SK-N-SH (cell line): ENCODE results near the gene ACTR1A. TPM values are rescaled to one million over a fixed set of nuclear protein-coding genes. Genes with fewer than 3 reads are reported as not detected.

ENCODE experiments used
- CTCF ChIA-PET: fragments of 300-600, 350-600 bp; formaldehyde crosslinking; extraction: SDS; loops from one replicate; lab custom pipeline; 2021; lab: Yijun Ruan, JAX
- POLR2A ChIA-PET: fragments of 350-600 bp; sonication (Branson Sonifier 250); formaldehyde crosslinking; extraction: SDS; loops from one replicate; lab custom pipeline; 2020; ENCODE audit warnings: antibody characterized with exemption, inconsistent platforms; lab: Yijun Ruan, JAX
- DNase-seq: peaks from one replicate; pipeline ENCODE4 v3.0.0; 2012
- H2AFZ ChIP-seq: fragments of 200-600 bp; sonication (generic); 2 replicates; pipeline ENCODE4 v1.8.1; 2016; ENCODE audit warnings: antibody characterized with exemption, mild to moderate bottlenecking, low read depth
- H3F3A ChIP-seq: fragments of 200-600 bp; sonication (generic); replicated peaks from 2 replicates; pipeline ENCODE3; 2016; ENCODE audit warnings: antibody characterized with exemption, mild to moderate bottlenecking; ENCODE audit not compliant: insufficient read depth
- H3K27ac ChIP-seq, 2 experiments: fragments of 200-500 bp in 1 of 2; fragments of 200-600 bp in 1 of 2; sonication (Bioruptor generic) in 1 of 2; sonication (generic), shearing (Covaris generic) in 1 of 2; 2 replicates each; pipeline versions ENCODE4 v1.5.1 to v1.6.1; 2014 to 2016; ENCODE audit warnings: low read depth in 2 of 2, inconsistent platforms in 1 of 2, low read length in 1 of 2, mild to moderate bottlenecking in 1 of 2, mixed read lengths in 1 of 2
- H3K27me3 ChIP-seq: fragments of 200-600 bp; sonication (generic), shearing (Covaris generic); 2 replicates; pipeline ENCODE4 v1.6.1; 2016; ENCODE audit warnings: mixed run types; ENCODE audit not compliant: insufficient read depth
- H3K36me3 ChIP-seq, 2 experiments: fragments of 200-500 bp in 1 of 2; fragments of 200-600 bp in 1 of 2; sonication (Bioruptor generic) in 1 of 2; sonication (generic) in 1 of 2; replicated peaks in 1 of 2; 2 replicates each; pipeline versions ENCODE3 to v1.5.1; 2014 to 2016; ENCODE audit warnings: low read length in 1 of 2, mild to moderate bottlenecking in 1 of 2; ENCODE audit not compliant: insufficient read depth in 2 of 2, control insufficient read depth in 1 of 2
- H3K4me1 ChIP-seq, 2 experiments: fragments of 200-500 bp in 1 of 2; fragments of 200-600 bp in 1 of 2; sonication (Bioruptor generic) in 1 of 2; sonication (generic), shearing (Covaris generic) in 1 of 2; 2 replicates each; pipeline versions ENCODE4 v1.5.1 to v1.6.1; 2014 to 2016; ENCODE audit warnings: low read depth in 1 of 2, low read length in 1 of 2, mixed run types in 1 of 2; ENCODE audit not compliant: insufficient read depth in 2 of 2, control insufficient read depth in 1 of 2
- H3K4me2 ChIP-seq: fragments of 200-600 bp; sonication (generic), shearing (Covaris generic); 2 replicates; pipeline ENCODE4 v1.6.1; 2017; ENCODE audit warnings: mixed run types
- H3K4me3 ChIP-seq, 2 experiments: fragments of 200-500 bp in 1 of 2; fragments of 200-600 bp in 1 of 2; sonication (Bioruptor generic) in 1 of 2; sonication (generic), shearing (Covaris generic) in 1 of 2; 2 replicates each; pipeline versions ENCODE4 v1.5.1 to v1.8.1; 2014 to 2016; ENCODE audit warnings: low read depth in 2 of 2, inconsistent platforms in 1 of 2, low read length in 1 of 2, mild to moderate bottlenecking in 1 of 2, mixed read lengths in 1 of 2, moderate library complexity in 1 of 2
- H3K79me2 ChIP-seq: fragments of 200-600 bp; sonication (generic); 2 replicates; pipeline ENCODE4 v1.8.1; 2017; ENCODE audit warnings: mild to moderate bottlenecking; ENCODE audit not compliant: insufficient read depth
- H3K9ac ChIP-seq: fragments of 200-600 bp; sonication (generic); 2 replicates; pipeline ENCODE4 v1.6.1; 2017; ENCODE audit warnings: mixed run types
- H3K9me2 ChIP-seq: fragments of 200-600 bp; sonication (generic); 2 replicates; pipeline ENCODE4 v1.6.1; 2017; ENCODE audit warnings: mixed run types
- H3K9me3 ChIP-seq: fragments of 200-600 bp; sonication (generic); 2 replicates; pipeline ENCODE4 v1.6.1; 2017; ENCODE audit warnings: mixed run types, mild to moderate bottlenecking, moderate library complexity
- H4K20me1 ChIP-seq: fragments of 200-600 bp; sonication (generic); 2 replicates; pipeline ENCODE4 v1.6.1; 2017; ENCODE audit warnings: mild to moderate bottlenecking, mixed run types; ENCODE audit not compliant: insufficient read depth
- EZH2phosphoT487 ChIP-seq: fragments of 200-600 bp; sonication (generic); IDR thresholded peaks from 2 replicates; pipeline ENCODE4 v1.6.1; 2017; ENCODE audit warnings: low read depth, mixed run types, mild to moderate bottlenecking, antibody characterized with exemption, moderate library complexity, borderline replicate concordance
- FOSL2 ChIP-seq: IDR thresholded peaks from 2 replicates; pipeline ENCODE4 v1.4.0; 2012; ENCODE audit warnings: low read depth, mild to moderate bottlenecking, moderate library complexity, borderline replicate concordance
- GABPA ChIP-seq: IDR thresholded peaks from 2 replicates; pipeline ENCODE4 v1.4.0; 2012; ENCODE audit warnings: low read depth, mild to moderate bottlenecking
- IRF3 ChIP-seq: fragments of 150-350 bp; IDR thresholded peaks from 2 replicates; pipeline ENCODE4 v1.6.1; 2016; ENCODE audit warnings: mild to moderate bottlenecking, low read depth, low read length
- NFIC ChIP-seq: IDR thresholded peaks from 2 replicates; pipeline ENCODE4 v1.4.0; 2012; ENCODE audit warnings: borderline replicate concordance
- NRF1 ChIP-seq: IDR thresholded peaks from 2 replicates; pipeline ENCODE4 v1.6.1; 2012; ENCODE audit warnings: low read depth, mild to moderate bottlenecking, low read length
- RAD21 ChIP-seq: IDR thresholded peaks from 2 replicates; pipeline ENCODE4 v1.6.1; 2012; ENCODE audit warnings: mild to moderate bottlenecking, low read length
- RFX5 ChIP-seq: IDR thresholded peaks from 2 replicates; pipeline ENCODE4 v1.6.1; 2012; ENCODE audit warnings: mild to moderate bottlenecking, improper control_type of control experiment, low read length
- TAF1 ChIP-seq: IDR thresholded peaks from 2 replicates; pipeline ENCODE4 v1.6.1; 2012; ENCODE audit warnings: low read depth, mild to moderate bottlenecking, low read length, moderate library complexity, borderline replicate concordance
- TEAD4 ChIP-seq: IDR thresholded peaks from 2 replicates; pipeline ENCODE4 v1.4.0; 2012; ENCODE audit warnings: mild to moderate bottlenecking, borderline replicate concordance; ENCODE audit not compliant: insufficient read depth
- USF2 ChIP-seq: fragments of 150-350 bp; IDR thresholded peaks from 2 replicates; pipeline ENCODE4 v1.6.1; 2017; ENCODE audit warnings: antibody characterized with exemption, low read length, low read depth, borderline replicate concordance
- ZBTB33 ChIP-seq: IDR thresholded peaks from 2 replicates; pipeline ENCODE4 v1.4.0; 2012; ENCODE audit warnings: low read depth, borderline replicate concordance
- WGBS: methylation state at CpG from one replicate; pipeline ENCODE4 v1.1.6; 2017; ENCODE audit warnings: low lambda C conversion rate; 5-methylcytosine and 5-hydroxymethylcytosine counted together
- polyA plus RNA-seq, 3 experiments: library from polyadenylated mRNA; depleted of rRNA; stranded (reverse); fragments of >200 nt; gene quantifications; 2 replicates each; pipeline ENCODE4 v1.2.3, GENCODE V29; 2012

ACTR1A gene
- polyA plus RNA-seq, 1 of the 3 experiments (the other 2 are of a cell fraction): 106 TPM

- Histone ChIP-seq H3F3A (no peaks in the 10 kb centered on the region), H2AFZ (no peak overlapping the region), H3K4me1 (no peaks in the 10 kb centered on the region; a peak in 1 of 4 replicates), H3K27ac (no peak overlapping the region), H3K4me2 (no peak overlapping the region), H3K9me3 (no peaks in the 10 kb centered on the region), H3K27me3 (no peaks in the 10 kb centered on the region), H4K20me1 (no peaks in the 10 kb centered on the region), H3K36me3 (no peaks in the 10 kb centered on the region), H3K4me3 (no peak overlapping the region), H3K9ac (no peak overlapping the region), H3K79me2 (no peaks in the 10 kb centered on the region), H3K9me2 (no peaks in the 10 kb centered on the region)
- DNase-seq: no peak
- CTCF ChIA-PET: interaction anchor here (1.0 to 6.8 kb wide), 3 partner anchors 12 to 16 kb away, joined by 3 to 25 read pairs (median 7); partner anchors contain the start of gene C10orf95
- WGBS: 77% methylated on average over 6 of the region's 6 CpGs
- no peak for TF ChIP-seq NFIC
- TF ChIP-seq NRF1: no peak
- TF ChIP-seq GABPA: no peak
- no peak for TF ChIP-seq TEAD4
- TF ChIP-seq TAF1: no peak
- TF ChIP-seq RFX5: no peak
- POLR2A ChIA-PET: no interaction called here
Observed at GRCh38 chr10:102467318-102467717, 35.2 kb downstream of the ACTR1A start.

- H3K4me3 ChIP-seq: no peak overlapping the region
- H3K9ac ChIP-seq: no peak overlapping the region
- no peak for TF ChIP-seq RAD21
- CTCF ChIA-PET: interaction anchor here (1.0 to 6.8 kb wide), 2 partner anchors 14 to 33 kb away, joined by 3 to 25 read pairs; partner anchors contain the start of gene CUEDC2
- H3K27ac ChIP-seq: no peak overlapping the region
- no peaks in the 10 kb centered on the region for H3K36me3 ChIP-seq
- H3K4me1 ChIP-seq: peaks cover 0 to 10% of the 10 kb centered on the region in 2 experiments; a peak in 1 of 4 replicates
- POLR2A ChIA-PET: interaction anchor here (0.6 kb wide), 1 partner anchor 209 kb away, joined by 3 read pairs; no protein-coding TSS in a partner anchor
- no peaks in the 10 kb centered on the region for H4K20me1 ChIP-seq
- H3K4me2 ChIP-seq: no peak overlapping the region
- no peak for DNase-seq
- WGBS: 65% methylated on average over 3 of the region's 3 CpGs
- peaks cover 5% of the 10 kb centered on the region for H3F3A ChIP-seq
- no peaks in the 10 kb centered on the region for H3K9me2 ChIP-seq
- H3K27me3 ChIP-seq: no peaks in the 10 kb centered on the region
- no peak overlapping the region for H2AFZ ChIP-seq
- no peaks in the 10 kb centered on the region for H3K79me2 ChIP-seq
- H3K9me3 ChIP-seq: no peaks in the 10 kb centered on the region
Observed at GRCh38 chr10:102465466-102465865, 37.0 kb downstream of the ACTR1A start.

- ChIA-PET POLR2A (interaction anchor here (1.3 kb wide), 1 partner anchor 32 kb away, joined by 5 read pairs; the partner anchor contains the start of gene CUEDC2), CTCF (interaction anchor here (2.7 to 3.9 kb wide), 2 partner anchors 14 to 119 kb away, joined by 9 to 27 read pairs; no protein-coding TSS in a partner anchor)
- no peak overlapping the region for H3K4me3 ChIP-seq
- no peak overlapping the region for H3K9ac ChIP-seq
- H3K4me1 ChIP-seq: peaks cover 0 to 10% of the 10 kb centered on the region in 2 experiments; a peak in 1 of 4 replicates
- no peak overlapping the region for H3K27ac ChIP-seq
- H3K9me2 ChIP-seq: no peaks in the 10 kb centered on the region
- no peaks in the 10 kb centered on the region for H3K27me3 ChIP-seq
- DNase-seq: no peak
- H4K20me1 ChIP-seq: no peaks in the 10 kb centered on the region
- H2AFZ ChIP-seq: no peak overlapping the region
- H3F3A ChIP-seq: peaks cover 5% of the 10 kb centered on the region
- WGBS: 98% methylated on average over 10 of the region's 10 CpGs
- H3K4me2 ChIP-seq: no peak overlapping the region
- no peaks in the 10 kb centered on the region for H3K79me2 ChIP-seq
- no peaks in the 10 kb centered on the region for H3K9me3 ChIP-seq
- H3K36me3 ChIP-seq: no peaks in the 10 kb centered on the region
- TF ChIP-seq TEAD4: no peak
- TF ChIP-seq EZH2phosphoT487: no peak
- no peak for TF ChIP-seq TAF1
- no peak for TF ChIP-seq USF2
- TF ChIP-seq IRF3: no peak
- no peak for TF ChIP-seq FOSL2
- TF ChIP-seq ZBTB33: no peak
Observed at GRCh38 chr10:102463983-102464382, 38.5 kb downstream of the ACTR1A start.
